MCF 10A (cell line): ENCODE results near the gene POLN. TPM values are rescaled to one million over a fixed set of nuclear protein-coding genes. Genes with fewer than 3 reads are reported as not detected.

Experiments
- BruUV-seq: library from RNA; stranded (reverse); fragments of 400-500 nt; replicated peaks from 2 replicates; lab custom pipeline; 2021; lab: Mats Ljungman, UMichigan
- CTCF ChIA-PET: fragments of 300-600 bp; sonication (Branson Sonifier 250); formaldehyde crosslinking; extraction: SDS; loops from one replicate; lab custom pipeline; 2021; ENCODE audit warnings: antibody characterized with exemption, inconsistent platforms; lab: Yijun Ruan, JAX
- POLR2A ChIA-PET: fragments of 300-600, 350-650 bp; sonication (Branson Sonifier 250); formaldehyde crosslinking; extraction: SDS; loops from one replicate; lab custom pipeline; 2020; ENCODE audit warnings: antibody characterized with exemption, inconsistent platforms; lab: Yijun Ruan, JAX
- DNase-seq: peaks from one replicate; pipeline ENCODE4 v3.0.0-alpha.2; 2018; ENCODE audit not compliant: unreplicated experiment
- H3K27ac Mint-ChIP-seq: one replicate; pipeline ENCODE4 v1.8.0; 2022; ENCODE audit warnings: mild to moderate bottlenecking, low read depth, mixed read lengths; ENCODE audit not compliant: unreplicated experiment
- H3K27me3 Mint-ChIP-seq: one replicate; pipeline ENCODE4 v1.8.0; 2022; ENCODE audit warnings: mixed read lengths; ENCODE audit not compliant: insufficient read depth, unreplicated experiment
- H3K36me3 Mint-ChIP-seq: one replicate; pipeline ENCODE4 v1.8.0; 2022; ENCODE audit warnings: mild to moderate bottlenecking, moderate library complexity, mixed read lengths; ENCODE audit not compliant: insufficient read depth, unreplicated experiment
- H3K4me1 Mint-ChIP-seq: one replicate; pipeline ENCODE4 v1.8.0; 2022; ENCODE audit warnings: mixed read lengths; ENCODE audit not compliant: insufficient read depth, unreplicated experiment
- H3K4me3 Mint-ChIP-seq: one replicate; pipeline ENCODE4 v1.8.0; 2022; ENCODE audit warnings: mild to moderate bottlenecking, moderate library complexity, mixed read lengths; ENCODE audit not compliant: unreplicated experiment
- H3K9me3 Mint-ChIP-seq: one replicate; pipeline ENCODE4 v1.8.0; 2022; ENCODE audit warnings: mixed read lengths; ENCODE audit not compliant: unreplicated experiment
- intact Hi-C: fragments of 100-400 bp; cut with micrococcal nuclease; formaldehyde crosslinking; loops from 2 replicates; pipeline ENCODE4 v1.14.1; 2022
- total RNA-seq: library from RNA; stranded (reverse); gene quantifications from 2 replicates; pipeline ENCODE4 v1.2.3, GENCODE V29; 2022
- TF ChIP-seq, protein P1 (sequence below): fragments of 200-600 bp; IDR thresholded peaks from one replicate; pipeline ENCODE4 v1.8.0; 2022; ENCODE audit warnings: antibody characterized with exemption, mild to moderate bottlenecking; ENCODE audit not compliant: unreplicated experiment

POLN gene
- total RNA-seq, 1 experiment from 2014 or later: 3.1 TPM

- BruUV-seq: no TSS peak
- TF ChIP-seq, protein P1, sequence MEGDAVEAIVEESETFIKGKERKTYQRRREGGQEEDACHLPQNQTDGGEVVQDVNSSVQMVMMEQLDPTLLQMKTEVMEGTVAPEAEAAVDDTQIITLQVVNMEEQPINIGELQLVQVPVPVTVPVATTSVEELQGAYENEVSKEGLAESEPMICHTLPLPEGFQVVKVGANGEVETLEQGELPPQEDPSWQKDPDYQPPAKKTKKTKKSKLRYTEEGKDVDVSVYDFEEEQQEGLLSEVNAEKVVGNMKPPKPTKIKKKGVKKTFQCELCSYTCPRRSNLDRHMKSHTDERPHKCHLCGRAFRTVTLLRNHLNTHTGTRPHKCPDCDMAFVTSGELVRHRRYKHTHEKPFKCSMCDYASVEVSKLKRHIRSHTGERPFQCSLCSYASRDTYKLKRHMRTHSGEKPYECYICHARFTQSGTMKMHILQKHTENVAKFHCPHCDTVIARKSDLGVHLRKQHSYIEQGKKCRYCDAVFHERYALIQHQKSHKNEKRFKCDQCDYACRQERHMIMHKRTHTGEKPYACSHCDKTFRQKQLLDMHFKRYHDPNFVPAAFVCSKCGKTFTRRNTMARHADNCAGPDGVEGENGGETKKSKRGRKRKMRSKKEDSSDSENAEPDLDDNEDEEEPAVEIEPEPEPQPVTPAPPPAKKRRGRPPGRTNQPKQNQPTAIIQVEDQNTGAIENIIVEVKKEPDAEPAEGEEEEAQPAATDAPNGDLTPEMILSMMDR: no peak
- H3K9me3 Mint-ChIP-seq: no peaks in the 10 kb centered on the region
- intact Hi-C loops: no loop called here
- H3K27me3 Mint-ChIP-seq: no peaks in the 10 kb centered on the region
- H3K4me3 Mint-ChIP-seq: no peak overlapping the region
- H3K36me3 Mint-ChIP-seq: no peaks in the 10 kb centered on the region
- H3K27ac Mint-ChIP-seq: no peak overlapping the region
- DNase-seq: no peak
- CTCF ChIA-PET: no interaction called here
- no peaks in the 10 kb centered on the region for H3K4me1 Mint-ChIP-seq
- POLR2A ChIA-PET: no interaction called here
These were observed 161.3 kb downstream of the POLN start for GRCh38 chr4:2080429-2081300.

DNA sequence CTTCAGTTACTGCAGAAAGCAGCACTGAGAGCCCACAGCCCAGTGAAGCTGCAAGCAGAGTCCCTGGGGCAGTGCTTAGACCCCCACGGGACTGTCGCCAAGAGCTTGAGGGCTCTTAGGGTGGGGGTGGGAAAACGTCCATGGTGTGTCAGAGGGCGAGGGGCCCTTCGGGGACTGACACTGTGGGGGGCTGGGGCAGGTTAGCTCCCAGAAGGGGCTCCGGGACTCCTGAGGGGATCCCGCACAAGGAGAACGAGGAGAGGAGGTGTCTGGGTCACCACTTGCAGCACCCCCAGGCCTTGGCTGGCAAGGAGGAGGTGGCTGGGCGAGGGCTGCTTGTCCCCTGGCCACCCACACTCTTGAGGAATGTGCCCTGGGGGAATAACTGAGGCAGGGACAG is 162.0 kb downstream of the POLN start:
- intact Hi-C loops: no loop called here
- H3K27ac Mint-ChIP-seq: no peak overlapping the region
- H3K4me3 Mint-ChIP-seq: no peak overlapping the region
- H3K27me3 Mint-ChIP-seq: no peaks in the 10 kb centered on the region
- no TSS peak for BruUV-seq
- H3K9me3 Mint-ChIP-seq: no peaks in the 10 kb centered on the region
- H3K4me1 Mint-ChIP-seq: no peaks in the 10 kb centered on the region
- no peak for DNase-seq
- H3K36me3 Mint-ChIP-seq: no peaks in the 10 kb centered on the region
- ChIA-PET CTCF (no interaction called here), POLR2A (no interaction called here)
- TF ChIP-seq, protein P1: no peak

- ChIA-PET CTCF (interaction anchor here (0.6 to 0.7 kb wide), 2 partner anchors 49 to 108 kb away, joined by 3 read pairs; no protein-coding TSS in a partner anchor), POLR2A (no interaction called here)
- BruUV-seq: no TSS peak
- intact Hi-C loops: no loop called here
- Mint-ChIP-seq H3K4me1 (no peaks in the 10 kb centered on the region), H3K9me3 (no peaks in the 10 kb centered on the region), H3K27me3 (no peaks in the 10 kb centered on the region), H3K27ac (no peak overlapping the region), H3K4me3 (no peak overlapping the region), H3K36me3 (no peaks in the 10 kb centered on the region)
- no peak for DNase-seq
- TF ChIP-seq, protein P1: no peak
These were observed 162.9 kb downstream of the POLN start for GRCh38 chr4:2079006-2079405.

DNA sequence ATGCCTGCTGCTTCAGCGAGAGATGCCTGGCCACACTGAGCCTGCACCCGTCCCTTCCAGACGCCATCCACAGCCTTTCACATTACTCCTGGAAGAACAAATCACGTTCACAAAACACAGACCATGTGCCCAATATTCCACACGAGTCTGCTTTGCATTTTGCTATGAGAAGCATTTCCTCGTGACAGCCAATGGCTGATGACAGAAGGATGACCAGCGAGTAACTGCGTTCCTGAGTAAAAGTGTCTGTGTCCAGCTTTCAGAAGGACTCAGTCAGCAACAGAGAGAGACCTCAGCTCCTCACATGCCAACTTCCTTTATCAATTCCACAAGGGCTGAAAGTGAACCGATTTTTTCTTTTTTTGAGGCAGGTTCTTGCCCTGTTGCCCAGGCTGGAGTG is 163.3 kb downstream of the POLN start:
- POLR2A ChIA-PET: no interaction called here

More for the DNA sequence above, 163.3 kb downstream of the POLN start:
- no TSS peak for BruUV-seq
- no peaks in the 10 kb centered on the region for H3K36me3 Mint-ChIP-seq
- TF ChIP-seq, protein P1: no peak
- intact Hi-C loops: no loop called here
- CTCF ChIA-PET: interaction anchor here (0.7 kb wide), 1 partner anchor 48 kb away, joined by 3 read pairs; no protein-coding TSS in a partner anchor
- no peak overlapping the region for H3K27ac Mint-ChIP-seq
- H3K27me3 Mint-ChIP-seq: no peaks in the 10 kb centered on the region
- H3K4me1 Mint-ChIP-seq: no peaks in the 10 kb centered on the region
- H3K4me3 Mint-ChIP-seq: no peak overlapping the region
- H3K9me3 Mint-ChIP-seq: no peaks in the 10 kb centered on the region
- no peak for DNase-seq
